ENCODE measurements around the gene GLYATL2. TPM values are rescaled to one million over a fixed set of nuclear protein-coding genes. Genes with fewer than 3 reads are reported as not detected.

The GLYATL2 gene
- total RNA-seq, 1 experiment from 2014 or later = not detected

GRCh38 chr11:58807343-58807742, 37.2 kb downstream of the GLYATL2 start:
- H3K9me3 ChIP-seq (ENCODE audit: control insufficient read depth in 1 of 2, insufficient read depth in 1 of 2, low read depth in 1 of 2, low read length in 2 of 2) = no peaks in the 10 kb centered on the region
- no peak overlapping the region for H2AFZ ChIP-seq (ENCODE audit: low read depth, low read length, poor library complexity, severe bottlenecking)
- DNase-seq (ENCODE audit: low read depth, low spot score) (no peak), ATAC-seq (no peak)
- no peaks in the 10 kb centered on the region for H4K20me1 ChIP-seq (ENCODE audit: insufficient read depth)
- ChIA-PET POLR2A (no interaction called here), CTCF (no interaction called here), RAD21 (ENCODE audit: low non-redundant PET in 1 of 2, low total read pairs in 2 of 2, uncharacterized antibody in 2 of 2, unreplicated experiment in 2 of 2) (no interaction called here)
- no peak overlapping the region for H3K4me3 ChIP-seq (replicated peaks in 1 of 2; ENCODE audit: low read depth in 1 of 2, low read length in 2 of 2)
- H3K9me2 ChIP-seq (ENCODE audit: insufficient read depth) = no peaks in the 10 kb centered on the region
- H3K4me2 ChIP-seq (ENCODE audit: low read length) = no peak overlapping the region
- intact Hi-C loops (cut with micrococcal nuclease) = no loop called here
- TF ChIP-seq, protein P1, sequence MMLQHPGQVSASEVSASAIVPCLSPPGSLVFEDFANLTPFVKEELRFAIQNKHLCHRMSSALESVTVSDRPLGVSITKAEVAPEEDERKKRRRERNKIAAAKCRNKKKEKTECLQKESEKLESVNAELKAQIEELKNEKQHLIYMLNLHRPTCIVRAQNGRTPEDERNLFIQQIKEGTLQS (IDR thresholded peaks at IDR 0.05) = no peak
- TF ChIP-seq SRF (IDR thresholded peaks at IDR 0.05; ENCODE audit: low read depth) = no peak
- TF ChIP-seq EZH2 (IDR thresholded peaks at IDR 0.05) = no peak
- TF ChIP-seq, protein P2, sequence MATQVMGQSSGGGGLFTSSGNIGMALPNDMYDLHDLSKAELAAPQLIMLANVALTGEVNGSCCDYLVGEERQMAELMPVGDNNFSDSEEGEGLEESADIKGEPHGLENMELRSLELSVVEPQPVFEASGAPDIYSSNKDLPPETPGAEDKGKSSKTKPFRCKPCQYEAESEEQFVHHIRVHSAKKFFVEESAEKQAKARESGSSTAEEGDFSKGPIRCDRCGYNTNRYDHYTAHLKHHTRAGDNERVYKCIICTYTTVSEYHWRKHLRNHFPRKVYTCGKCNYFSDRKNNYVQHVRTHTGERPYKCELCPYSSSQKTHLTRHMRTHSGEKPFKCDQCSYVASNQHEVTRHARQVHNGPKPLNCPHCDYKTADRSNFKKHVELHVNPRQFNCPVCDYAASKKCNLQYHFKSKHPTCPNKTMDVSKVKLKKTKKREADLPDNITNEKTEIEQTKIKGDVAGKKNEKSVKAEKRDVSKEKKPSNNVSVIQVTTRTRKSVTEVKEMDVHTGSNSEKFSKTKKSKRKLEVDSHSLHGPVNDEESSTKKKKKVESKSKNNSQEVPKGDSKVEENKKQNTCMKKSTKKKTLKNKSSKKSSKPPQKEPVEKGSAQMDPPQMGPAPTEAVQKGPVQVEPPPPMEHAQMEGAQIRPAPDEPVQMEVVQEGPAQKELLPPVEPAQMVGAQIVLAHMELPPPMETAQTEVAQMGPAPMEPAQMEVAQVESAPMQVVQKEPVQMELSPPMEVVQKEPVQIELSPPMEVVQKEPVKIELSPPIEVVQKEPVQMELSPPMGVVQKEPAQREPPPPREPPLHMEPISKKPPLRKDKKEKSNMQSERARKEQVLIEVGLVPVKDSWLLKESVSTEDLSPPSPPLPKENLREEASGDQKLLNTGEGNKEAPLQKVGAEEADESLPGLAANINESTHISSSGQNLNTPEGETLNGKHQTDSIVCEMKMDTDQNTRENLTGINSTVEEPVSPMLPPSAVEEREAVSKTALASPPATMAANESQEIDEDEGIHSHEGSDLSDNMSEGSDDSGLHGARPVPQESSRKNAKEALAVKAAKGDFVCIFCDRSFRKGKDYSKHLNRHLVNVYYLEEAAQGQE (IDR thresholded peaks at IDR 0.05; ENCODE audit: low read depth) = no peak
- no peak for TF ChIP-seq ZFX (IDR thresholded peaks at IDR 0.05)
- TF ChIP-seq ELF1 (IDR thresholded peaks at IDR 0.05; ENCODE audit: borderline replicate concordance, low read depth) = no peak
- no peak for TF ChIP-seq EGR1 (IDR thresholded peaks at IDR 0.05; ENCODE audit: low read depth)
- no peak for TF ChIP-seq TCF7L2 (IDR thresholded peaks at IDR 0.05; ENCODE audit: borderline replicate concordance, extremely low read depth, insufficient read depth, insufficient read length)
- TF ChIP-seq CEBPB (IDR thresholded peaks at IDR 0.05; ENCODE audit: low read depth) = no peak
- no peak for TF ChIP-seq ZBTB33 (IDR thresholded peaks at IDR 0.05; ENCODE audit: extremely low read depth, insufficient replicate concordance, low read length)
- no peak for TF ChIP-seq JUND (IDR thresholded peaks at IDR 0.05)
- no peak for TF ChIP-seq CTCF (IDR thresholded peaks at IDR 0.05 in 2 of 3, conservative IDR thresholded peaks at IDR 0.05 in 1 of 3; ENCODE audit: borderline replicate concordance in 1 of 3, insufficient read depth in 1 of 3, low read depth in 2 of 3, low read length in 2 of 3)
- no peak for TF ChIP-seq ZNF274 (IDR thresholded peaks at IDR 0.05; ENCODE audit: low read depth, low read length)
- TF ChIP-seq YY1 (IDR thresholded peaks at IDR 0.05; ENCODE audit: extremely low read depth, insufficient replicate concordance, low read depth, low read length) = no peak
- TF ChIP-seq SIN3A (IDR thresholded peaks at IDR 0.05; ENCODE audit: low read depth) = no peak
- no peak for TF ChIP-seq RAD21 (IDR thresholded peaks at IDR 0.05; ENCODE audit: low read depth)
- no peak for TF ChIP-seq MAX (IDR thresholded peaks at IDR 0.05)
- TF ChIP-seq CBX3 (IDR thresholded peaks at IDR 0.05; ENCODE audit: low read depth) = no peak
- no peaks in the 10 kb centered on the region for H3K27me3 ChIP-seq (ENCODE audit: insufficient read depth, low read length)
- H3K79me2 ChIP-seq (ENCODE audit: insufficient read depth, low read length) = no peaks in the 10 kb centered on the region
- no peaks in the 10 kb centered on the region for H3K36me3 ChIP-seq (ENCODE audit: control insufficient read depth in 1 of 2, insufficient read depth in 2 of 2, low read length in 2 of 2)
- no peak overlapping the region for H3K27ac ChIP-seq (ENCODE audit: low read depth, low read length)
- H3K4me1 ChIP-seq (ENCODE audit: control insufficient read depth in 1 of 2, insufficient read depth in 2 of 2, low read length in 2 of 2) = no peaks in the 10 kb centered on the region
- no peak overlapping the region for H3K9ac ChIP-seq (ENCODE audit: low read length)
- no TSS peak for BruUV-seq (replicated peaks)
